ENCODE measurements around the gene RFX2. TPM values are rescaled to one million over a fixed set of nuclear protein-coding genes. Genes with fewer than 3 reads are reported as not detected.

RFX2 gene
- total RNA-seq, 3 donors from 2014 or later: 6.1 to 16.2 (median 9.2) TPM

GRCh38 chr19:5993648-5994358 is 116.5 kb downstream of the RFX2 start:
- no peak for DNase-seq (ENCODE audit: low spot score in 2 of 2)
- H3K27me3 ChIP-seq: no peaks in the 10 kb centered on the region

GRCh38 chr19:5993201-5993600 is 117.1 kb downstream of the RFX2 start:
- no peak overlapping the region for H3K27ac ChIP-seq
- intact Hi-C loops (cut with DNase I; ENCODE audit: low total_unique reads): no loop called here

More at GRCh38 chr19:5993648-5994358, 116.5 kb downstream of the RFX2 start:
- H3K4me1 ChIP-seq: peaks cover 0 to 6% of the 10 kb centered on the region in 2 donors
- no peaks in the 10 kb centered on the region for H3K9me3 ChIP-seq
- H3K36me3 ChIP-seq: no peaks in the 10 kb centered on the region
- intact Hi-C loops (cut with DNase I; ENCODE audit: low total_unique reads): no loop called here
- H3K4me3 ChIP-seq: peak overlapping the region in 1 of 3 donors; percentile 49
- TF ChIP-seq POLR2AphosphoS5 (IDR thresholded peaks at IDR 0.05) (no peak), POLR2A (IDR thresholded peaks at IDR 0.05) (no peak)
- TF ChIP-seq, protein P1, sequence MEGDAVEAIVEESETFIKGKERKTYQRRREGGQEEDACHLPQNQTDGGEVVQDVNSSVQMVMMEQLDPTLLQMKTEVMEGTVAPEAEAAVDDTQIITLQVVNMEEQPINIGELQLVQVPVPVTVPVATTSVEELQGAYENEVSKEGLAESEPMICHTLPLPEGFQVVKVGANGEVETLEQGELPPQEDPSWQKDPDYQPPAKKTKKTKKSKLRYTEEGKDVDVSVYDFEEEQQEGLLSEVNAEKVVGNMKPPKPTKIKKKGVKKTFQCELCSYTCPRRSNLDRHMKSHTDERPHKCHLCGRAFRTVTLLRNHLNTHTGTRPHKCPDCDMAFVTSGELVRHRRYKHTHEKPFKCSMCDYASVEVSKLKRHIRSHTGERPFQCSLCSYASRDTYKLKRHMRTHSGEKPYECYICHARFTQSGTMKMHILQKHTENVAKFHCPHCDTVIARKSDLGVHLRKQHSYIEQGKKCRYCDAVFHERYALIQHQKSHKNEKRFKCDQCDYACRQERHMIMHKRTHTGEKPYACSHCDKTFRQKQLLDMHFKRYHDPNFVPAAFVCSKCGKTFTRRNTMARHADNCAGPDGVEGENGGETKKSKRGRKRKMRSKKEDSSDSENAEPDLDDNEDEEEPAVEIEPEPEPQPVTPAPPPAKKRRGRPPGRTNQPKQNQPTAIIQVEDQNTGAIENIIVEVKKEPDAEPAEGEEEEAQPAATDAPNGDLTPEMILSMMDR (IDR thresholded peaks at IDR 0.05): no peak
- peak overlapping the region; percentile 4 to 36 for H3K27ac ChIP-seq

DNA sequence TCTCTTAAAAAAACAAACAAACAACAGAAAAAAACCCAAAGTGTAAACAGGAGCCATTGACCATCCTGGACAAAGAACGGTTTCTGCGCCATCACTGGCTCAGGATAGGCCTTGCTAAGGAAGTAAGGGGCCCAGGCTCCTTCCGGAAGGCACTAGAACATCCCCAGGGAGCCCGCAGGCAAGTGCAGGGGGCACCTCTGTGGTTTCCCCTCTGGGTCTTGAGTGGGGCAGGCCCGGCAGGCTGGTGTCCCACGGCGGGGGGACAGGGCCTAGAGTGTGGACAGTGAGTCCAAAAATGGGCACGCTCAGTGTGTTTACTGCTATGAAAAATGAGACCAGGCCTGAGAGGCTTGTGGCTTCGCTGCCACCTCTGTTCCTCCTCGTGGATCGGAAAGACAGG is 117.5 kb downstream of the RFX2 start:
- Histone ChIP-seq H3K36me3 (no peaks in the 10 kb centered on the region), H3K4me3 (no peak overlapping the region), H3K9me3 (no peaks in the 10 kb centered on the region), H3K4me1 (peaks cover 0 to 6% of the 10 kb centered on the region in 2 donors), H3K27me3 (no peaks in the 10 kb centered on the region), H3K27ac (no peak overlapping the region)
- no peak for TF ChIP-seq POLR2AphosphoS5 (IDR thresholded peaks at IDR 0.05)
- TF ChIP-seq, protein P1 (IDR thresholded peaks at IDR 0.05): no peak
- DNase-seq (ENCODE audit: low spot score in 2 of 2): no peak
- intact Hi-C loops (cut with DNase I; ENCODE audit: low total_unique reads): no loop called here

More at GRCh38 chr19:5993201-5993600, 117.1 kb downstream of the RFX2 start:
- no peak overlapping the region for H3K4me3 ChIP-seq
- TF ChIP-seq POLR2A (IDR thresholded peaks at IDR 0.05): no peak
- H3K9me3 ChIP-seq: no peaks in the 10 kb centered on the region
- H3K4me1 ChIP-seq: peaks cover 0 to 6% of the 10 kb centered on the region in 2 donors
- no peaks in the 10 kb centered on the region for H3K27me3 ChIP-seq
- no peaks in the 10 kb centered on the region for H3K36me3 ChIP-seq
- no peak for DNase-seq (ENCODE audit: low spot score in 2 of 2)

GRCh38 chr19:5991244-5991838 is 119.0 kb downstream of the RFX2 start:
- TF ChIP-seq POLR2AphosphoS5 (IDR thresholded peaks at IDR 0.05) (no peak), POLR2A (IDR thresholded peaks at IDR 0.05) (no peak)
- TF ChIP-seq, protein P1 (IDR thresholded peaks at IDR 0.05): no peak
- Histone ChIP-seq H3K27ac (no peak overlapping the region), H3K36me3 (no peaks in the 10 kb centered on the region), H3K9me3 (no peaks in the 10 kb centered on the region), H3K4me1 (peaks cover 0 to 9% of the 10 kb centered on the region in 2 donors), H3K4me3 (no peak overlapping the region), H3K27me3 (no peaks in the 10 kb centered on the region)
- DNase-seq (ENCODE audit: low spot score in 2 of 2): no peak
- intact Hi-C loops (cut with DNase I; ENCODE audit: low total_unique reads): no loop called here

- DNase-seq (ENCODE audit: low spot score in 2 of 2): no peak
- Histone ChIP-seq H3K4me3 (peak overlapping the region in 2 of 3 donors; percentile 33 to 55), H3K27me3 (no peaks in the 10 kb centered on the region), H3K9me3 (no peaks in the 10 kb centered on the region), H3K27ac (peak overlapping the region in 1 of 2 donors; percentile 15), H3K4me1 (peaks cover 0 to 9% of the 10 kb centered on the region in 2 donors), H3K36me3 (no peaks in the 10 kb centered on the region)
- TF ChIP-seq POLR2A (IDR thresholded peaks at IDR 0.05) (no peak), POLR2AphosphoS5 (IDR thresholded peaks at IDR 0.05) (no peak)
- TF ChIP-seq, protein P1 (IDR thresholded peaks at IDR 0.05): no peak
- intact Hi-C loops (cut with DNase I; ENCODE audit: low total_unique reads): no loop called here
Measured at GRCh38 chr19:5990289-5990797, 120.0 kb downstream of the RFX2 start.

All from breast epithelium (tissue), 4 donors.